ENCODE data around the gene TRIM47.

The TRIM47 gene

DNA sequence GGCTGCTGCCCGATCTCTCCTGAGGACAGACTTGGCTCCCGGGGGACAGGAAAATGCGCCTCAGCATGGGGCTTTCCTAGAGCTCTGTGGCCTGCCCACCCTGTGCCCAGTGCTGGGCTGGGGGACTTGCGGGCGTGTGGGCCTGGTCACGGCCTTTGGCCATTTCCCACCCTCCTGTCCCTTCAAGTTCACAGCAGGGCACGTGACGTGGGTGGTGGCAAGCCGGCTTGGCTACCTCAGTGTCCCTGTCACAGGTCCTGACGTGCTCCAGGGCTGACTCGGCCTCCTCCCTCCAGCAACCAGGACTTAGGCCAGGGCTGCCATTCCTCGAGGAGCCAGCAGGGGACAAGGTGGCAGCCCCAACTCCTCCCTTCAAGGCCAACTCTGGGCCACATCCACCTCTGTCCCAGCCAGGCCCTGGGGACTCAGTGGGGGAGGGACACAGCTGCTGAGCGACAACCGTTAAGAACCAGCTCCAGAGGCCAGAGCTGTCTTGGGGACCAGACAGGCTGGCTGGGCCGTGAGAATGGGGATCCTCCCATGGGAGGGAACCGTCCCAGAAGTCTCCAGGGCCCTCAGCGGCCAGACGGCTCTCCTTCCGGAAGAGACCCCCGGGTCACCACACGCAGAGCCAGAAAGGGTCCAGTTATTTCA, 33.2 kb downstream of the TRIM47 start:
- ATAC-seq, result peak; percentile 59 to 62

DNA sequence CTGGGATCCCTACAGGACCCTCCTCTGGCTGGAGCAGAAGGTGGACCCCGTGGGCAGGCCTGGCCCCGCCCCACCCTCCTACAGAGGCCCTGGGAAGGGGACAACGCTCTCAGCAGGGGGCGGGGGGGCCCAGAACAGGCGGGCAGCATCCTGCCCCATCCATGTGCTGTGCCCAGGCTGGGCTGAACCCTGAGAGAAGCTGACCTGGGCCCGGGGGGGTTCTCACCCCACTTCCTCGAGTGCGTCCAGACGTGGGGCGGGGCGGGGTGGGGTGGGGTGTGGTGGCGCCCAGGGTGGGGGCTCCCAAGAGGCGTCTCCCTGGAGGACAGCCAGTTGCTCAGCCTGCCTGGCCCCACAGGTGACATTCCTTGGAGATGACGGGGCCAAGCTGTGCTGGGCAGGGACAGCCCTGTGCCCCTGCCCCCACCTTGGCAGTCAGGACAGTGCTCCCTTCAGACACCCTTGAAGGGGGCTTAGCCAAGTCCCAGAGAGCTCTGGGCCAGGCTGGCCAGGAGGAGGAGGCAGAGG, 33.8 kb downstream of the TRIM47 start:
- ATAC-seq, result peak; percentile 4 to 5

- ATAC-seq, result peak; percentile 71 to 74
Observed at GRCh38 chr17:75843577-75844529, 34.5 kb downstream of the TRIM47 start, which contains the start of gene UNC13D. Gene UNC13D (minus strand): TSS chr17:75844404. CDS start chr17:75844337, 67 bp downstream.

DNA sequence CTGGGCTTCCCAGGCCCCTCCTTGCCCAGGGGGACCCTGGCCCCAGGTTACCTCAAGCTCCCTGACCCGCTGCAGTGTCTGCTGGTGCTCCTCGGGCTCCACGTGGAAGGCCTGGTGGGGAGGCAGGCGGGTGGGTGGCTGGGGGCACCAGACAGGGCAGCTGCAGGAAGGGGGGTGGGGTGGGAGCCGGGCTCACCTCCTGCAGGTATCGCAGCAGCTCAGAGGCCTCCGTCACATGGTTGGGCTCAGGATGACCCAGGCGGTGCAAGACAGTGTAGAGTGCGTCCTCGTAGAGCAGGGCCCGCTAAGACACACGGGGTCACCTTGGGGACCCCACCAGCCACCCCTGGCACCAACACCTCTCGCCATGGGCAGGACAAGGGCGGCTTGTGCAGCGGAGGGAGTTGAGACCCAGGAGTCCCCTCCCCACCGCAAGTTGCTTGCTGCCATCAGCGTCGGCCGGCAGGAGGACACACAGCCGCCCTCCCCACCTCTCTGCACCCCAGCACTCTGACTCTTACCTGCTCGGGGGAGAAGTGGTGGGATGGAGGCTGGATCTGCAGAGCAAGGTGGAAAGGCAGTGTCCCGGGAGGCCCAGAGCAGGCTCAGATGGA, 35.3 kb downstream of the TRIM47 start:
- ATAC-seq, result peak; percentile 28 to 44

DNA sequence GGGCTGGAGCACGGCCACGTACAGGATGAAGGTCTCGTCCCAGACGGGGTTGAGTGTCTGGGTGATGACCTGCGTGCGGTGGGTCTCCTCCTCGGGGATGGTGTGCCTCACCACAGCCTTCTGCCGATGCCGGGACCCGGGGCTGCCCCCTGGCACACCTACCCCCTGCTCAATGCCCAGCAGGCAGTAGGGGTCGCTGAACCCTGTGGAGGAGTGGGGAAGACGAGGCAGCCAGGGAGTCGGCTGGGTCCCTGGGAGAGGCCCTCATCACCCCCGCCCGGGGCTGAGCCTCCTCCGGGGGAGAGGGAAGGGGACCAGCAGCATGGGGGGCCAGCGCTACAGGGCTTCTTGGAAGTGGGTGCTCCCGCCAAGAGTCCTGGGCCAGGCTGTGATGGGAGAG, 36.0 kb downstream of the TRIM47 start:
- ATAC-seq, result no peak

- no peak for ATAC-seq
Observed at GRCh38 chr17:75840799-75841164, 37.6 kb downstream of the TRIM47 start.

DNA sequence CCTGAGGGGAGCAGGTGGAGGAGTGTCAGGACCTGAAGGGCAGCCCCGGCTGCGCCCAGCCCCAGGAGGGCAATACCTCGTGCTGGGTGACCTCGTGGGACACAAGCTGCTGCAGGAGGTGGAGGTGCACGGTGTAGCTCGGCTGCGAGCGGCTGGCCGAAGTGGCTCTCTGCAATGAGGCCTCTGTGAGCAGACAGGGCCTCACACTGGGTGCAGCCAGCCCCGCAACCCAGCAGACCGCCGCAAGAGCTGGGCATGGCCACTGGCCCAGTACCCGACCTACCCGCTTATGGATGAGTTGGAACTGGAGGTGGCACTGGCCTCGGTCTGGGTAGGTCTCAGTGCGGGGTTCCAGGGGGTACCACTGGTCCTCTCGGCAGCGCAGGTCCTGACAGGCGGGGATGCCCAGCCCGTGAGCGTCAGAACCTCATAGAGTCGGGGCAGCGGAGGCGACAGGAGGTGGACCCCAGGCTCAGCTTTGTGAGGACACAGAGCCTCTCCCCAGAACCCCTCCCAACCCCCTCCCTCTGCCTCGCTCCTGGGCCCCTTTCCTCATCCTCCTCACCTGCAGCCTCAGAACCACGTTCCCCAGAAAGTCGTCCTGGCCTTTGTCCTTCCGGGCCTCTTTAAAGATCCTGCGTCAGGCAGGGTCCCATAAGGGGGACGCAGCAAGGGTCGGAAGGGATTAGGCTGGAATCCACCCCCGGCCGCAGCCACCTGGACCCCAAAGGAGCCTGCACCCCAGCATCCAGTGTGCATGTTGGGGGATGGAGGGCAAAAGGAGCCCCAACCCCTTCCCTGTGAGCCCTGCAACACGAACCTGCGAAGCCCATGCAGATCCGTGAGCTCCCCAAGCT, 38.2 kb downstream of the TRIM47 start:
- ATAC-seq, result no peak

GRCh38 chr17:75838410-75838809, 40.0 kb downstream of the TRIM47 start:
- ATAC-seq, result no peak

- no peak for ATAC-seq
Observed at GRCh38 chr17:75837899-75838298, 40.5 kb downstream of the TRIM47 start.

- ATAC-seq, result no peak
Observed at GRCh38 chr17:75836605-75837004, 41.8 kb downstream of the TRIM47 start.

DNA sequence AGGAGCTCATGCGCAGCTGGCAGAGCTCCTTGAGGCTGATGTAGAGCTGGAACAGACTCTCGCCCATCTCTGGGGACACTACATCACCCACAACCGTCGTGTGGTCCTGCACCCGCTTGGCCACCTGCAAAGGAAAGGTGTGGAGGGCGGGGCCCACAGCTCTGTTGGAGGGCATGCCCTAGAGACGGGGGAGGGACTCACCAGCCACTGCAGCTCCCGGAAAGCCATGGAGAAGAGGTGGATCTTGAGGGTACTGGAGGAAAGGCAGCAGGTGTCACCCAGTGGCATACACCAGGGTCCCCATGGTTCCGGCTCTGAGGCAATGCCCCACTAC, 42.8 kb downstream of the TRIM47 start:
- ATAC-seq, result no peak

DNA sequence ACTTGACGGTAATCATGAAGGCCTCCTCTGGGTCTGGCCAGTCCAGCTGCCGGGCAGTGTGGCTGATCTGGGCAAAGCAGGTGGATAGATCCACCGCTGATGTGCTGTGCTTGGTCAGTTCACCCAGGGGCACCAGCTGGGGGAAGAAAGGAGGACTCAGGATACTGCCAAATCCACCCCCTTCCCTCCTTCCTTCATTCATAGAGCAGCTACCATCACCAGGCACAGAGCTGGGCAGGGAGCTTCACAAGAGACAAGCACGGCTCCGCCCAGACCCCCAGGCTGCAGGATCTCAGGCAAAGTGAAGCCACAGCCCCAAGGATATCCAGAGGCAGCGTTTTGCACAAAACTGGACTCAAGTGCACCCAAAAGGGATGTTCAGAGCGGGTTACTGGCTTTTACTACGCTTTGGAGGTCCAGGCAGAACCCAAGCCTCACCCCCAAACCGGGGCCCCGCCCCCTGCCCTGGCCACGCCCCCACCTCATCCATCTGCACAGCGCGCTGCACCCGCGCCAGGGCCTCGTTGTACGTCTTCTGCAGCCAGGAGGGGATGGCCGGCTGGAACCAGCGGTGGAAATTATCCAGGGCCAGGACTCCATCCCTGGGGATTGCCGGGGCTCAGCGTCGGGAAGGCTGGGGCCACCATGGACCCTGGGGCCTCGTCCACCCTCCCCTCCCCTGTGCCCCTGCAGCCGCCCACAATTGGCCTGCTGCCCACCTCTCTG, 43.3 kb downstream of the TRIM47 start:
- ATAC-seq, result no peak

DNA sequence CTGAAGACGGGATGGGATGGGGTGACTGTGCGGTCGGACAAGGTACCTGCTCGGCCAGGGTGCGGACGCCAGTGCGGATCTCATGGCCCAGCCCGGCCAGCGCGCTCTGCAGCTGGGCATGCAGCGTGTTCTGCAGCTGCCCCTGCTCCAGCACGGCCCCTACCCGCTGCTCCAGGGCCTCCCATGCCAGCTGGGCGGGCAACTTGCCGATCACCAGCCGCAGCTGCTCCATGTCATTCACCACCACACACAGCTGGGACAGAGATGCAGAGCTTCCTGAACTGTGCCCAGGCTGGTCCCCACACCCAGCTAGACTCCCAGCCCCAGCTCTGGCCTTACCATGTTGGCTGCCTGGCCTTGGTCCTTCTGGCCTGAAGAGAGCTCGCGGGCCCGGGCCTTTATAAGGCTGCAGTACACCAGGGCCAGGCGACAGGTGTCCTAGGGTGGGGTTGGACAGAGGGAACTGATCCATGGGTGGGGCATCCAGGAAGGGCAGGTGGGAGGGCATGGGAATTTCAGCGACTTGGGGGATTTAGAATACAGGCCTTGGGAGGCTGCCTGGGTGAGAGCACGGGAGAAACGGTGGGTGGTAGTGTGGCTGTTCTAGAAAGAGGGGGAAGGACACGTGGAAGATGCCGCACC, 44.0 kb downstream of the TRIM47 start:
- no peak for ATAC-seq

DNA sequence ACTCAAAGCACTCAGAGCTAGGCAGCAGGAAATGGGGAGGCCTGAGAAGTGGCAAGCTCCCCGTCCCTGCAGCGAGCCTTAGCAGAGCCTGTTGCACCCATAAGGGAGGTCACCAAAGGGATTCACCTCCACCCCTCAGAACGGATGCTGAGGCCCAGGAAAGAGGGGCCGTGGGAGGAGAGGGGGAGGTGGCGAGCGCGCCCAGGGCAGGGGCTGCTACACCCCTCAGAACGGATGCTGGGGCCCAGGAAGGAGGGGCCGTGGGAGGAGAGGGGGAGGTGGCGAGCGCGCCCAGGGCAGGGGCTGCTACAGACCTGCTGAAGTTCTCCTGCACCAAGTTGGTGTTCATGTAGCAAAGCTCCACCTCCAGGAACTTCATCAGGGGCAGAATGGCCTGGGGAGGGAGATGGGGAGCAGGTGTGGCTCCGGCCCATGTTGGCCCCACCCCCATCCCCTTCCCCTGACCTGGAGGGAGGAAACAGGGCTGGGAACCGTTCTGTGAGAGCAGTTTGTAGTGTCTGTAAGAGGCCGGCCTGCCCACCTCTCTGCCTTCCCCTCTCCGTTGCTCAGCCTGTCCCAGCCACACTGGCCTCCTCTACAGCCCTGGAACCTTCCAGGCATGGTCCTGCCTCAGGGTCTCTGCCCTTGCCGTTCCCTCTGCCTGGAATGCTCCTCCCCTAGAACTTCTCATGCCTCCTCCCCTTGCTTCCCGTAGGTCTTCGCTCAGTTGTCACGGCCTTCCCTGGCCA, 45.6 kb downstream of the TRIM47 start:
- ATAC-seq, result peak; percentile 24 to 29

GRCh38 chr17:75832164-75832651, 46.2 kb downstream of the TRIM47 start:
- ATAC-seq, result peak; percentile 86 to 90

DNA sequence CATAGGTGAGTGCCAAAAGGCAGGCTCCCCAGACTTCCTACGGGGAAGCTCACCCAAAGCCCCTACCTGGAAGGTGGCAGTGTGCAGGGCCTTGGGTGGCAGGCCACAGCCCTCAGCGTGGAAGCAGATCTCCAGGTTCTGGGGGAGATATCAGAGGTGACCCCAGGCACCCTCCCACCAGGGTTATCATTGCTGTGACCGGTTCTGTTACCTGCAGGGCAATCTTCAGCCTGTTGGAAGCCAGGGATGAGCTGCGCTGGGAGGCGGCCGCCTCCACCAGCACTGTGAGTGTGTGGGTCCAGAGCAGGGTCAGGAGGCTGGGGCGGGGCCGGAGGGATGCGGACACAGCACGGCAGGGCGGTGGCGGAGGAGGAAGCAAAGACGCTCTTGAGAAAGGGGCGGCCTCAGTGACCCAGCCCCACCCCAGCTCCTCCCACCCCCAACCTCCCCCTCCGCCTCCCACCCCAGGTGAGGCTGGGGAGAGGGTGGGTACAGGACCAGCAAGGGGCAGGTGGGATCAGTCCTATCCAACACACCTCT, 47.3 kb downstream of the TRIM47 start:
- ATAC-seq, result no peak

GRCh38 chr17:75830164-75831031, 48.0 kb downstream of the TRIM47 start:
- no peak for ATAC-seq

- ATAC-seq, result no peak
Observed at GRCh38 chr17:75829747-75830146, 48.6 kb downstream of the TRIM47 start.

- ATAC-seq, result no peak
Observed at GRCh38 chr17:75828741-75829140, 49.6 kb downstream of the TRIM47 start.
